ENCODE data around the gene CHTOP. TPM values are rescaled to one million over a fixed set of nuclear protein-coding genes. Genes with fewer than 3 reads are reported as not detected.
"Not testable (repeated sequence)": the region's sequence is repeated elsewhere in the genome, so short reads cannot be mapped to it uniquely, and the experiment has no call there.

CHTOP gene
- total and polyA plus RNA-seq, 8 donors, result 27.9 to 87.4 (median 35.7) TPM

DNA sequence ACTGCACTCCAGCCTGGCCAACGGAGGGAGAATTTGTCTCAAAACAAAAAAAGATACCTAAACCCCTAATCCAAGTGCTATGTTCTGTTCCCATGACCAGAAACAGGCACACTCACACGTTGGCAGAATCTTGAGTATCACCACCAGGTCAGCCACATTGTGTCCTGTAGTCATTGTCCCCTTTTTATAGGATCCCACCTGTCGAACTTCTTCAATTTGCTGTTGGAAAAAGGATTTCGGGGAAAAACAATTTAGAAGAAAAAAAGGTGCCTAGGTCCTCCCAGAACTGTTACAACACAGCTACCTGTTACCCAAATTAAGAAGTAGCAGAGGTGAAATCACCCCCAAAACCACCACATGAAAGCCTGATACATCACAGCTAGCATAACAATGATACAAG lies 33.6 kb downstream of the CHTOP start:
- no peak for FAIRE-seq
- H3K4me3 ChIP-seq, result no peak overlapping the region
- H3K27ac ChIP-seq, result no peak overlapping the region
- H3K27me3 ChIP-seq, result no peaks in the 10 kb centered on the region
- DNase-seq, result no peak
- TF ChIP-seq, protein P1, sequence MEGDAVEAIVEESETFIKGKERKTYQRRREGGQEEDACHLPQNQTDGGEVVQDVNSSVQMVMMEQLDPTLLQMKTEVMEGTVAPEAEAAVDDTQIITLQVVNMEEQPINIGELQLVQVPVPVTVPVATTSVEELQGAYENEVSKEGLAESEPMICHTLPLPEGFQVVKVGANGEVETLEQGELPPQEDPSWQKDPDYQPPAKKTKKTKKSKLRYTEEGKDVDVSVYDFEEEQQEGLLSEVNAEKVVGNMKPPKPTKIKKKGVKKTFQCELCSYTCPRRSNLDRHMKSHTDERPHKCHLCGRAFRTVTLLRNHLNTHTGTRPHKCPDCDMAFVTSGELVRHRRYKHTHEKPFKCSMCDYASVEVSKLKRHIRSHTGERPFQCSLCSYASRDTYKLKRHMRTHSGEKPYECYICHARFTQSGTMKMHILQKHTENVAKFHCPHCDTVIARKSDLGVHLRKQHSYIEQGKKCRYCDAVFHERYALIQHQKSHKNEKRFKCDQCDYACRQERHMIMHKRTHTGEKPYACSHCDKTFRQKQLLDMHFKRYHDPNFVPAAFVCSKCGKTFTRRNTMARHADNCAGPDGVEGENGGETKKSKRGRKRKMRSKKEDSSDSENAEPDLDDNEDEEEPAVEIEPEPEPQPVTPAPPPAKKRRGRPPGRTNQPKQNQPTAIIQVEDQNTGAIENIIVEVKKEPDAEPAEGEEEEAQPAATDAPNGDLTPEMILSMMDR (IDR thresholded peaks at IDR 0.05), result no peak
- no peak for ATAC-seq
- peaks cover 10 to 20% (median 19%) of the 10 kb centered on the region in 3 donors for H3K4me1 ChIP-seq
- WGBS, 2 donors, result 84 to 89% methylated on average over 4 of the region's 4 CpGs
- H3K36me3 ChIP-seq, result peaks cover 9 to 62% (median 49%) of the 10 kb centered on the region in 3 donors
- intact Hi-C loops (cut with DNase I), result no loop called here
- no peaks in the 10 kb centered on the region for H3K9me3 ChIP-seq

- H3K4me3 ChIP-seq; H3K27ac ChIP-seq; intact Hi-C loops (cut with DNase I); H3K9me3 ChIP-seq; FAIRE-seq; ATAC-seq; H3K27me3 ChIP-seq: not testable (repeated sequence)
- DNase-seq, result peak in 1 of 6 donors; percentile 11
- WGBS, 2 donors, result 95 to 96% methylated on average over 8 of the region's 8 CpGs
- Histone ChIP-seq H3K4me1 (peaks cover 10 to 20% (median 19%) of the 10 kb centered on the region in 3 donors), H3K36me3 (peaks cover 4 to 51% (median 42%) of the 10 kb centered on the region in 3 donors)
Observed at GRCh38 chr1:153668672-153669071, 34.8 kb downstream of the CHTOP start.

DNA sequence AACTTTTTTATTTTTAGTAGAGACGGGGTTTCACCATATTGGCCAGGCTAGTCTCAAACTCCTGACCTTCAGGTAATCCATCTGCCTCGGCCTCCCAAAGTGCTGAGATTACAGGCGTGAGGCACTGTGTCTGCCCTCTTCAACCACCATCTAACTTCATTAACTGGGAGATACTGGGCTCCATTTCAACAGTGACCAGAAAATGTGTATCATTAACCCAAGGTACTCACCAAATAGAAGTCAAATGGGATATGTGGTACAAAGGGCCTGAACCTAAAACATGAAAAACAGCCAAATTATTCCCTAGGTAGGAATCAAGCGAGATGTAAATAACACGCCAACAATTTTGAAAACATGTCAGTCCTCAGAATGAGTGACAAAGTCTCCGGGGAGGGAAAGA lies 35.7 kb downstream of the CHTOP start:
- Histone ChIP-seq H3K4me1 (peaks cover 10 to 20% (median 19%) of the 10 kb centered on the region in 3 donors), H3K27ac (no peak overlapping the region), H3K36me3 (peaks cover 4 to 42% (median 32%) of the 10 kb centered on the region in 3 donors), H3K9me3 (no peaks in the 10 kb centered on the region), H3K4me3 (peak overlapping the region in 3 of 4 donors; percentile 52 to 88 (median 85)), H3K27me3 (no peaks in the 10 kb centered on the region)
- intact Hi-C loops (cut with DNase I), result no loop called here
- no peak for FAIRE-seq
- no peak for ATAC-seq
- DNase-seq, result no peak
- 50 to 75% methylated on average over 6 of the region's 6 CpGs for WGBS, 2 donors
- TF ChIP-seq, protein P1 (IDR thresholded peaks at IDR 0.05), result no peak

DNA sequence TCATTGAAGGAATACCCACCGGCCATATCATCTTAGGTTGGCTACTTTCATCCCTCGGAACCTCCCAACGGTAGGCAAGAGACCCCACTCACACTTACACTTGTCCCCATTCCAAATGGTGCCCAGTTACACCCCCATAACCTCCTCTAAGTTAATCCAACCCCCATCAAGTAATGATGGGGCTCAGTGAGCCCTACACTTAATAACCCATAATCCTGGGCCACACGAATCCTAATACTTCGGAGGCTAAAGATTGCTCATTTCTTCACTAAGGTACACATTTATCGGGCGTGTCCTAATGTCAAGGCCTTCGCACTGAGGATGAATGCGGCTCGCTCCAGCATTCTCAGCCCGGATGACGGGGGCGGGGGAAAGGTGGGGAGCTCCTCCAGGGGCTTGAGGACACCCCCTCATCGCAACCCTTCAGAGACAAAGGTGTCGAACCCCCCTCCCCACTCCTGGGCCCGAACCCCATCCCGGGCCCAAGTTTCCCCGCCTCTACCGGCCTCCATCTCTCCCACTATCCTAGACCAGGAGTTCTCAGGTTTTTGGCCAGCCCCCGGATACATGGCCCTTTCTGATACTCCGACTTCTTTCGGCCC lies 36.5 kb downstream of the CHTOP start:
- no peak for FAIRE-seq

GRCh38 chr1:153670859-153671627 lies 37.2 kb downstream of the CHTOP start, which contains the start of gene ILF2:
TSS of gene ILF2 (minus strand) at chr1:153670993. CDS start at chr1:153670922, 71 bp downstream.
- H3K27me3 ChIP-seq, result no peaks in the 10 kb centered on the region
- intact Hi-C loops (cut with DNase I), result no loop called here
- no peaks in the 10 kb centered on the region for H3K9me3 ChIP-seq
- H3K4me1 ChIP-seq, result peaks cover 10 to 20% (median 19%) of the 10 kb centered on the region in 3 donors
- peak within 1 kb of the TSS; percentile 78 to 93 (median 88) for H3K27ac ChIP-seq
- ATAC-seq (peak; percentile 90 to 96 (median 92)), DNase-seq (peak; percentile 94 to 98 (median 97)), FAIRE-seq (peak; percentile 98)
- TF ChIP-seq, protein P1 (IDR thresholded peaks at IDR 0.05), result no peak
- peak within 1 kb of the TSS; percentile 52 to 88 (median 78) for H3K4me3 ChIP-seq
- WGBS, 2 donors, result 0 to 1% methylated on average over 35 of the region's 35 CpGs
- peaks cover 4 to 28% (median 22%) of the 10 kb centered on the region in 3 donors for H3K36me3 ChIP-seq

More for the DNA sequence above, 36.5 kb downstream of the CHTOP start:
- Histone ChIP-seq H3K36me3 (peaks cover 4 to 35% (median 27%) of the 10 kb centered on the region in 3 donors), H3K27ac (peak overlapping the region; percentile 32 to 80 (median 50)), H3K4me3 (peak overlapping the region; percentile 52 to 88 (median 78)), H3K9me3 (no peaks in the 10 kb centered on the region), H3K4me1 (peaks cover 10 to 20% (median 19%) of the 10 kb centered on the region in 3 donors), H3K27me3 (no peaks in the 10 kb centered on the region)
- WGBS, 2 donors, result 1% methylated on average over 22 of the region's 22 CpGs
- DNase-seq, result peak in 1 of 6 donors; percentile 65
- intact Hi-C loops (cut with DNase I), result no loop called here
- TF ChIP-seq, protein P1 (IDR thresholded peaks at IDR 0.05), result no peak
- peak; percentile 6 to 23 (median 20) for ATAC-seq

GRCh38 chr1:153671628-153672353 lies 37.9 kb downstream of the CHTOP start:
- not testable (repeated sequence) for FAIRE-seq

More at GRCh38 chr1:153671628-153672353, 37.9 kb downstream of the CHTOP start:
- H3K9me3 ChIP-seq; H3K27me3 ChIP-seq; intact Hi-C loops (cut with DNase I): not testable (repeated sequence)
- H3K27ac ChIP-seq, result peak overlapping the region; percentile 78 to 93 (median 88)
- DNase-seq, result peak in 2 of 6 donors; percentile 51 to 57
- peaks cover 4 to 20% (median 17%) of the 10 kb centered on the region in 3 donors for H3K36me3 ChIP-seq
- ATAC-seq, result peak; percentile 6 to 26 (median 24)
- H3K4me1 ChIP-seq, result peaks cover 10 to 20% (median 19%) of the 10 kb centered on the region in 3 donors
- WGBS, 2 donors, result 5 to 8% methylated on average over 28 of the region's 28 CpGs
- peak overlapping the region; percentile 11 to 49 (median 38) for H3K4me3 ChIP-seq
